ENCODE data around the gene DPM1. TPM values are rescaled to one million over a fixed set of nuclear protein-coding genes. Genes with fewer than 3 reads are reported as not detected.

Gene DPM1
- total RNA-seq, 2 donors from 2014 or later = 37.0 to 43.9 TPM

- no peak for DNase-seq
- Histone ChIP-seq H3K27ac (no peak overlapping the region), H3K36me3 (no peaks in the 10 kb centered on the region), H3K9me3 (no peaks in the 10 kb centered on the region), H3K27me3 (no peaks in the 10 kb centered on the region), H3K4me1 (no peaks in the 10 kb centered on the region), H3K9ac (ENCODE audit: low read depth in 2 of 2, low read length in 2 of 2) (no peak overlapping the region), H3K4me3 (no peak overlapping the region)
- TF ChIP-seq CTCF (IDR thresholded peaks at IDR 0.05) = no peak
- intact Hi-C loops (cut with DNase I) = no loop called here
Observed at GRCh38 chr20:51002633-51003032, 44.3 kb upstream of the DPM1 start.

- no peaks in the 10 kb centered on the region for H3K4me1 ChIP-seq
- no peaks in the 10 kb centered on the region for H3K27me3 ChIP-seq
Observed at GRCh38 chr20:51001430-51002265, 43.3 kb upstream of the DPM1 start.

GRCh38 chr20:50999355-50999754 is 41.0 kb upstream of the DPM1 start:
- intact Hi-C loops (cut with DNase I) = no loop called here
- Histone ChIP-seq H3K27ac (no peak overlapping the region), H3K9ac (ENCODE audit: low read depth in 2 of 2, low read length in 2 of 2) (no peak overlapping the region), H3K9me3 (no peaks in the 10 kb centered on the region), H3K36me3 (no peaks in the 10 kb centered on the region), H3K27me3 (no peaks in the 10 kb centered on the region), H3K4me1 (no peaks in the 10 kb centered on the region), H3K4me3 (no peak overlapping the region)
- TF ChIP-seq CTCF (IDR thresholded peaks at IDR 0.05) = no peak
- no peak for DNase-seq

More at GRCh38 chr20:51001430-51002265, 43.3 kb upstream of the DPM1 start:
- Histone ChIP-seq H3K9ac (ENCODE audit: low read depth in 2 of 2, low read length in 2 of 2) (no peak overlapping the region), H3K27ac (no peak overlapping the region), H3K9me3 (no peaks in the 10 kb centered on the region), H3K36me3 (no peaks in the 10 kb centered on the region), H3K4me3 (no peak overlapping the region)
- intact Hi-C loops (cut with DNase I) = no loop called here
- TF ChIP-seq CTCF (IDR thresholded peaks at IDR 0.05) = no peak
- no peak for DNase-seq

GRCh38 chr20:50996901-50997865 is 38.9 kb upstream of the DPM1 start:
- Histone ChIP-seq H3K9ac (ENCODE audit: low read depth in 2 of 2, low read length in 2 of 2) (no peak overlapping the region), H3K4me3 (no peak overlapping the region), H3K27ac (no peak overlapping the region), H3K27me3 (no peaks in the 10 kb centered on the region), H3K4me1 (no peaks in the 10 kb centered on the region), H3K9me3 (no peaks in the 10 kb centered on the region), H3K36me3 (no peaks in the 10 kb centered on the region)
- intact Hi-C loops (cut with DNase I) = no loop called here
- TF ChIP-seq CTCF (IDR thresholded peaks at IDR 0.05) = no peak
- no peak for DNase-seq

GRCh38 chr20:50995506-50995905 is 37.2 kb upstream of the DPM1 start:
- no peak for DNase-seq
- H3K4me1 ChIP-seq = no peaks in the 10 kb centered on the region
- no peak overlapping the region for H3K9ac ChIP-seq (ENCODE audit: low read depth in 2 of 2, low read length in 2 of 2)
- no peaks in the 10 kb centered on the region for H3K27me3 ChIP-seq
- intact Hi-C loops (cut with DNase I) = no loop called here
- no peak for TF ChIP-seq CTCF (IDR thresholded peaks at IDR 0.05)
- no peaks in the 10 kb centered on the region for H3K36me3 ChIP-seq
- H3K27ac ChIP-seq = no peak overlapping the region
- no peak overlapping the region for H3K4me3 ChIP-seq
- H3K9me3 ChIP-seq = no peaks in the 10 kb centered on the region

All from colonic mucosa (tissue), 4 donors.